ENCODE data around the gene MARCOL.

The MARCOL gene

DNA sequence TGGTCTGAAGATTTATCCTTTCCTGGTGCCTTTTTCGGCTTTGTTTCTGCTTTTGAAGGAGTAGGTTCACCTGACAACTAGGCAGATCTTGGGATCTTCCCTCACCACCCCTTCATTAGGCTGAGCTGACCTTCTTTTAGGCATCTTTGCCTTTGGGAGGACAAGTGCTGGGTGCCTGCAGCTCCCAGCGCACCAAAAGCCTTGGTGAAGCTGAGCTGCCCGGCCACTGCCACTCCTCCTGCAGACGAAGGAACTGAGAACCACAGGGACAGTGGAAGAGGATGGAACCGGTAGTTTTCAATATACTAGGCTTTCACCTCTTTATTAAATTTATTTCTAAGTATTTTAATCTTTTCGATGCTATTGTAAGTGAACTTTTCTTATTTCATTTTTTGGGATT, 16.8 kb upstream of the MARCOL start:
- no peaks in the 10 kb centered on the region for H3K36me3 ChIP-seq (ENCODE audit: control insufficient read depth, insufficient read depth, low read length, severe bottlenecking)
- no peak overlapping the region for H3K9ac ChIP-seq (ENCODE audit: low read length)
- H3K4me1 ChIP-seq (ENCODE audit: control insufficient read depth, insufficient read depth, low read length) = peaks cover 6% of the 10 kb centered on the region

DNA sequence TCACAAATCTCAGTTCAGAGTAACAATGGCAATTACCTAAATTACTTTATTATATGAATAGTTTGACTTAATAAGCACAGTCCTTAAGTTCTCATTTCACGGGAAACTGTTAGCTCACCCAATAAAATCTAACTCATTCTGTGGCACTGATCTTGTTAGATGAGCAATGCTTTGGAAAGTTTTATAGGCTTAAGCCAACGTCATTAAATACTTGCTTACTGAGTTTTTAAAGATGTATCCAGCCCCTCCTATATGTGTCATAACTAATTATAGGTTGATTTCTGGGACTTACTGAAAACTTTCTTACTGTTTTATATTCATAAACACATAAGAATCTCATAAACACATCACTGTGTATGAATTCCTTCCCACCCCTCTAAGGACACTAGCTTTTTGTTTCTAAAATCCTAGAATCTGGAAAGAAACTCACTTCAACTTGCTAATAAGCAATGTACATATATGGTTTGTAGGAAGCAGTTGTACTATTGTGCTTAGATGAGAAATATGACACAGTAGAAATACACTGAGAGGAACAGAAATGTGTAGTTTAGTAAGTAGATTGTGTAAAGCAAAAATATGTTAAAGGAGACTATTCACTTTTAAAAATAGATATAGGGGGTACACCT, 14.1 kb upstream of the MARCOL start:
- H3K27me3 ChIP-seq (replicated peaks; ENCODE audit: control insufficient read depth, insufficient read depth, low read length) = no peaks in the 10 kb centered on the region
- H3K9ac ChIP-seq (ENCODE audit: low read length) = no peak overlapping the region
- no peak overlapping the region for H3K4me3 ChIP-seq (ENCODE audit: low read length)
- no peak for DNase-seq (ENCODE audit: low read depth)
- H3K36me3 ChIP-seq (ENCODE audit: control insufficient read depth, insufficient read depth, low read length, severe bottlenecking) = no peaks in the 10 kb centered on the region
- H3K9me3 ChIP-seq (ENCODE audit: control insufficient read depth, low read length) = no peaks in the 10 kb centered on the region
- peaks cover 6% of the 10 kb centered on the region for H3K4me1 ChIP-seq (ENCODE audit: control insufficient read depth, insufficient read depth, low read length)

More for the DNA sequence above, 16.8 kb upstream of the MARCOL start:
- DNase-seq (ENCODE audit: low read depth) = no peak
- no peaks in the 10 kb centered on the region for H3K27me3 ChIP-seq (replicated peaks; ENCODE audit: control insufficient read depth, insufficient read depth, low read length)
- no peak overlapping the region for H3K4me3 ChIP-seq (ENCODE audit: low read length)
- H3K9me3 ChIP-seq (ENCODE audit: control insufficient read depth, low read length) = no peaks in the 10 kb centered on the region

GRCh38 chr5:148228392-148228984, 9.8 kb upstream of the MARCOL start:
- no peaks in the 10 kb centered on the region for H3K9me3 ChIP-seq (ENCODE audit: control insufficient read depth, low read length)
- H3K9ac ChIP-seq (ENCODE audit: low read length) = no peak overlapping the region
- H3K4me1 ChIP-seq (ENCODE audit: control insufficient read depth, insufficient read depth, low read length) = peaks cover 6% of the 10 kb centered on the region
- H3K27me3 ChIP-seq (replicated peaks; ENCODE audit: control insufficient read depth, insufficient read depth, low read length) = no peaks in the 10 kb centered on the region
- H3K4me3 ChIP-seq (ENCODE audit: low read length) = no peak overlapping the region
- no peak for DNase-seq (ENCODE audit: low read depth)
- no peaks in the 10 kb centered on the region for H3K36me3 ChIP-seq (ENCODE audit: control insufficient read depth, insufficient read depth, low read length, severe bottlenecking)

DNA sequence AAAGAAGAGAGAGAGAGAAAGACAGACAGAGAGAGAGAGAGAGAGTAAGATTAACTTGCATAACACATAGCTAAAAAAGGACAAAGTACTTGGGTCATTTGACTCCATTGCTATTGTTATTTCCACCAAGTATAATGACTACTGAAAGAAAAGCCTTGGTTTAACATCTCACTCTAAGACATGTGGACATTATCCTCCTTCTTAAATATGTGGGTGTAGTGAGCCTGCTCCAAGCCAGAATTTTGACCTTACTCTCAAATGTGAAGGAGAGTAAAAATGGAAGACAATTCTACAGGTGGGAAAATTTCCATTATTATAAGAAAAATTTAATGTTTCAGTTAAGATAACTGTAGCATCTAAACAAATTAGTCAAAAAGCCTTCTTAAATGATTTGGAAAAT, 8.5 kb upstream of the MARCOL start:
- no peaks in the 10 kb centered on the region for H3K27me3 ChIP-seq (replicated peaks; ENCODE audit: control insufficient read depth, insufficient read depth, low read length)
- no peak overlapping the region for H3K4me3 ChIP-seq (ENCODE audit: low read length)
- no peaks in the 10 kb centered on the region for H3K4me1 ChIP-seq (ENCODE audit: control insufficient read depth, insufficient read depth, low read length)
- H3K36me3 ChIP-seq (ENCODE audit: control insufficient read depth, insufficient read depth, low read length, severe bottlenecking) = no peaks in the 10 kb centered on the region
- H3K9ac ChIP-seq (ENCODE audit: low read length) = no peak overlapping the region
- no peak for DNase-seq (ENCODE audit: low read depth)
- no peaks in the 10 kb centered on the region for H3K9me3 ChIP-seq (ENCODE audit: control insufficient read depth, low read length)

DNA sequence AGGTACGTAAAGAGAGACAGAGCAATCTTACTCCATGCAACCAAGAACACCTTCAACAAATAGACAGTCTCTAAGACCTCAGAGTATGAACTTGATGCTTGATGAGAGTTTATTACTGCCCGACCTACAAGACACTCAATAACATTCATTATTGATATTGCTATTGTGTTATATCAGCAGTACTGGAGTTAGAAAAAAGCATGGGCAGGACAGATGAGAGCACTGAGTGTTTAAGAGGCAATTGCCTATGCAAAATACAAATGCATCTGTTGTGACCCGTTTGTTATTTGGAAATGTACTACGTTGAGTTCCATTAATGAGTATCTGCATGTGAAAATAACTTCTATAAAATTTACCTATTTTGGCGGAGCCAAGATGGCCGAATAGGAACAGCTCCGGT, 8.1 kb upstream of the MARCOL start:
- no peaks in the 10 kb centered on the region for H3K27me3 ChIP-seq (replicated peaks; ENCODE audit: control insufficient read depth, insufficient read depth, low read length)
- no peaks in the 10 kb centered on the region for H3K9me3 ChIP-seq (ENCODE audit: control insufficient read depth, low read length)
- H3K4me1 ChIP-seq (ENCODE audit: control insufficient read depth, insufficient read depth, low read length) = no peaks in the 10 kb centered on the region
- no peak overlapping the region for H3K4me3 ChIP-seq (ENCODE audit: low read length)
- no peaks in the 10 kb centered on the region for H3K36me3 ChIP-seq (ENCODE audit: control insufficient read depth, insufficient read depth, low read length, severe bottlenecking)
- H3K9ac ChIP-seq (ENCODE audit: low read length) = no peak overlapping the region
- DNase-seq (ENCODE audit: low read depth) = no peak

- Histone ChIP-seq H3K9me3 (ENCODE audit: control insufficient read depth, low read length) (no peaks in the 10 kb centered on the region), H3K4me3 (ENCODE audit: low read length) (no peak overlapping the region), H3K9ac (ENCODE audit: low read length) (no peak overlapping the region), H3K4me1 (ENCODE audit: control insufficient read depth, insufficient read depth, low read length) (no peaks in the 10 kb centered on the region), H3K27me3 (replicated peaks; ENCODE audit: control insufficient read depth, insufficient read depth, low read length) (no peaks in the 10 kb centered on the region), H3K36me3 (ENCODE audit: control insufficient read depth, insufficient read depth, low read length, severe bottlenecking) (no peaks in the 10 kb centered on the region)
- no peak for DNase-seq (ENCODE audit: low read depth)
These were observed 424 bp upstream of the MARCOL start for GRCh38 chr5:148237785-148238417.

DNA sequence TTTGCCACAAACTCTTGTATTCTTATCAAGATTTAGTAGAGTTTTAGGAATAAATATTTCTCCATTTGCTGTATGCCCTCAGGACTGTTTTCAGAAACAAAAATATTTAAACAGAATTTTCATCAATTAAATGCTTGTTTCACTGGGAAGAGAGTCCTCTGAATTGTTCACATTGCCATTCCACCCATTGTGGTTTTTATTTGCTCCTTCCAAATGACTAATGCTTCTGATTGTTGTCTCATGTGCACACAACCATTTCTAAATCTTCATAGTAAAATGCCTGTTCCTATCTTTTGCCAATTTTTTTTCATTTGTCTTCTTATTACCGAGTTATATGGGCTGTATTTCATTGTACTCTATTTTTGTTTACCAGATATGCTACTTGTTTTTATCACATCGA, 10.6 kb downstream of the MARCOL start:
- no peaks in the 10 kb centered on the region for H3K36me3 ChIP-seq (ENCODE audit: control insufficient read depth, insufficient read depth, low read length, severe bottlenecking)
- H3K9ac ChIP-seq (ENCODE audit: low read length) = no peak overlapping the region
- no peak overlapping the region for H3K4me3 ChIP-seq (ENCODE audit: low read length)
- peaks cover 3% of the 10 kb centered on the region for H3K4me1 ChIP-seq (ENCODE audit: control insufficient read depth, insufficient read depth, low read length)
- H3K27me3 ChIP-seq (replicated peaks; ENCODE audit: control insufficient read depth, insufficient read depth, low read length) = no peaks in the 10 kb centered on the region
- no peak for DNase-seq (ENCODE audit: low read depth)
- H3K9me3 ChIP-seq (ENCODE audit: control insufficient read depth, low read length) = no peaks in the 10 kb centered on the region

GRCh38 chr5:148255456-148255855, 17.1 kb downstream of the MARCOL start:
- peak; percentile 1 for DNase-seq (ENCODE audit: low read depth)
- no peaks in the 10 kb centered on the region for H3K36me3 ChIP-seq (ENCODE audit: control insufficient read depth, insufficient read depth, low read length, severe bottlenecking)

GRCh38 chr5:148259288-148259687, 21.0 kb downstream of the MARCOL start:
- Histone ChIP-seq H3K27me3 (replicated peaks; ENCODE audit: control insufficient read depth, insufficient read depth, low read length) (no peaks in the 10 kb centered on the region), H3K4me3 (ENCODE audit: low read length) (no peak overlapping the region), H3K9me3 (ENCODE audit: control insufficient read depth, low read length) (peaks cover 17% of the 10 kb centered on the region), H3K9ac (ENCODE audit: low read length) (no peak overlapping the region), H3K4me1 (ENCODE audit: control insufficient read depth, insufficient read depth, low read length) (no peaks in the 10 kb centered on the region), H3K36me3 (ENCODE audit: control insufficient read depth, insufficient read depth, low read length, severe bottlenecking) (no peaks in the 10 kb centered on the region)
- no peak for DNase-seq (ENCODE audit: low read depth)

More at GRCh38 chr5:148255456-148255855, 17.1 kb downstream of the MARCOL start:
- Histone ChIP-seq H3K4me3 (ENCODE audit: low read length) (no peak overlapping the region), H3K9me3 (ENCODE audit: control insufficient read depth, low read length) (peaks cover 17% of the 10 kb centered on the region), H3K4me1 (ENCODE audit: control insufficient read depth, insufficient read depth, low read length) (no peaks in the 10 kb centered on the region), H3K9ac (ENCODE audit: low read length) (no peak overlapping the region), H3K27me3 (replicated peaks; ENCODE audit: control insufficient read depth, insufficient read depth, low read length) (no peaks in the 10 kb centered on the region)

GRCh38 chr5:148261221-148261620, 22.9 kb downstream of the MARCOL start:
- H3K9me3 ChIP-seq (ENCODE audit: control insufficient read depth, low read length) = peaks cover 21% of the 10 kb centered on the region
- no peaks in the 10 kb centered on the region for H3K36me3 ChIP-seq (ENCODE audit: control insufficient read depth, insufficient read depth, low read length, severe bottlenecking)
- H3K27me3 ChIP-seq (replicated peaks; ENCODE audit: control insufficient read depth, insufficient read depth, low read length) = no peaks in the 10 kb centered on the region
- DNase-seq (ENCODE audit: low read depth) = no peak
- H3K9ac ChIP-seq (ENCODE audit: low read length) = no peak overlapping the region
- H3K4me3 ChIP-seq (ENCODE audit: low read length) = no peak overlapping the region
- no peaks in the 10 kb centered on the region for H3K4me1 ChIP-seq (ENCODE audit: control insufficient read depth, insufficient read depth, low read length)

- no peak for DNase-seq (ENCODE audit: low read depth)
- H3K9me3 ChIP-seq (ENCODE audit: control insufficient read depth, low read length) = peaks cover 4% of the 10 kb centered on the region
These were observed 29.6 kb downstream of the MARCOL start for GRCh38 chr5:148267962-148268361.

More at GRCh38 chr5:148267962-148268361, 29.6 kb downstream of the MARCOL start:
- no peak overlapping the region for H3K4me3 ChIP-seq (ENCODE audit: low read length)
- no peak overlapping the region for H3K9ac ChIP-seq (ENCODE audit: low read length)
- H3K4me1 ChIP-seq (ENCODE audit: control insufficient read depth, insufficient read depth, low read length) = peaks cover 8% of the 10 kb centered on the region
- no peaks in the 10 kb centered on the region for H3K36me3 ChIP-seq (ENCODE audit: control insufficient read depth, insufficient read depth, low read length, severe bottlenecking)
- no peaks in the 10 kb centered on the region for H3K27me3 ChIP-seq (replicated peaks; ENCODE audit: control insufficient read depth, insufficient read depth, low read length)

Data from adipocyte (in vitro differentiated cells).